GM12878 (cell line): ENCODE data around the gene DOK1. TPM values are rescaled to one million over a fixed set of nuclear protein-coding genes. Genes with fewer than 3 reads are reported as not detected.

ENCODE experiments used
- BHLHE40 ChIP-seq, 2 experiments: fragments of 450-650 bp in 1 of 2; IDR thresholded peaks; 2 replicates each; pipeline ENCODE4 v1.6.1; 2011 to 2017; ENCODE audit warnings: low read depth in 2 of 2, borderline replicate concordance in 1 of 2, improper control_type of control experiment in 1 of 2, low read length in 1 of 2, mild to moderate bottlenecking in 1 of 2
- BMI1 ChIP-seq: fragments of 450-650 bp; IDR thresholded peaks from 2 replicates; pipeline ENCODE4 v1.6.1; 2016; ENCODE audit warnings: mild to moderate bottlenecking, moderate library complexity, borderline replicate concordance
- CBFB ChIP-seq: IDR thresholded peaks from 2 replicates; pipeline ENCODE4 v1.6.1; 2016; ENCODE audit warnings: antibody characterized with exemption, low read depth
- CBX3 ChIP-seq: fragments of 200-600 bp; sonication (generic); IDR thresholded peaks from 2 replicates; pipeline ENCODE4 v1.6.1; 2016; ENCODE audit warnings: low read depth, borderline replicate concordance
- CEBPB ChIP-seq, 2 experiments: fragments of 150-350 bp in 1 of 2; IDR thresholded peaks; 2 replicates each; pipeline ENCODE4 v1.6.1; 2012 to 2014; ENCODE audit warnings: low read depth in 2 of 2, low read length in 2 of 2, borderline replicate concordance in 1 of 2, inconsistent platforms in 1 of 2
- CHD1 ChIP-seq: IDR thresholded peaks from 2 replicates; pipeline ENCODE4 v1.6.1; 2012; ENCODE audit warnings: low read depth, low read length, improper control_type of control experiment
- CHD4 ChIP-seq: fragments of 200-600 bp; sonication (generic); IDR thresholded peaks from 2 replicates; pipeline ENCODE4 v1.6.1; 2016; ENCODE audit warnings: mild to moderate bottlenecking
- CREM ChIP-seq: IDR thresholded peaks from 2 replicates; pipeline ENCODE4 v1.6.1; 2014; ENCODE audit warnings: antibody characterized with exemption, low read depth
- DPF2 ChIP-seq: fragments of 450-650 bp; IDR thresholded peaks from 2 replicates; pipeline ENCODE4 v1.6.1; 2017; ENCODE audit warnings: mild to moderate bottlenecking
- EGR1 ChIP-seq, 2 experiments: IDR thresholded peaks; 1 replicate in 1 of 2; 2 replicates in 1 of 2; pipeline ENCODE4 v1.6.1; 2011 to 2012; ENCODE audit warnings: low read depth in 2 of 2, low read length in 2 of 2, borderline replicate concordance in 1 of 2, mild to moderate bottlenecking in 1 of 2, moderate library complexity in 1 of 2
- IKZF1 ChIP-seq: fragments of 450-650 bp; conservative IDR thresholded peaks from 2 replicates; pipeline ENCODE4 v1.6.1; 2017; ENCODE audit warnings: antibody characterized with exemption, mild to moderate bottlenecking
- MEF2A ChIP-seq: IDR thresholded peaks from 2 replicates; pipeline ENCODE4 v1.6.1; 2011; ENCODE audit warnings: low read depth, mild to moderate bottlenecking, low read length, moderate library complexity; ENCODE audit not compliant: insufficient read depth
- MTA2 ChIP-seq: fragments of 450-650 bp; IDR thresholded peaks from 2 replicates; pipeline ENCODE4 v1.6.1; 2016; ENCODE audit warnings: low read depth, mild to moderate bottlenecking, moderate library complexity
- MTA3 ChIP-seq: IDR thresholded peaks from 2 replicates; pipeline ENCODE4 v1.6.1; 2012; ENCODE audit warnings: low read length, inconsistent platforms, borderline replicate concordance
- MXI1 ChIP-seq: fragments of 150-350 bp; IDR thresholded peaks from 2 replicates; pipeline ENCODE4 v1.6.1; 2011; ENCODE audit warnings: low read depth, mild to moderate bottlenecking, inconsistent platforms, low read length, improper control_type of control experiment
- NBN ChIP-seq: fragments of 450-650 bp; IDR thresholded peaks from 2 replicates; pipeline ENCODE4 v1.6.1; 2016
- NR2C1 ChIP-seq: fragments of 450-650 bp; IDR thresholded peaks from 2 replicates; pipeline ENCODE4 v1.6.1; 2017; ENCODE audit warnings: antibody characterized with exemption, mild to moderate bottlenecking, moderate library complexity
- SPI1 ChIP-seq: IDR thresholded peaks from 2 replicates; pipeline ENCODE4 v1.6.1; 2011; ENCODE audit warnings: low read depth, mild to moderate bottlenecking, low read length, moderate library complexity, borderline replicate concordance; ENCODE audit not compliant: insufficient read depth
- SUZ12 ChIP-seq: fragments of 200-600 bp; sonication (generic); IDR thresholded peaks from one replicate; pipeline ENCODE4 v1.6.1; 2018; ENCODE audit warnings: antibody characterized with exemption, mild to moderate bottlenecking; ENCODE audit not compliant: unreplicated experiment
- TBL1XR1 ChIP-seq: IDR thresholded peaks from 2 replicates; pipeline ENCODE4 v1.6.1; 2012; ENCODE audit warnings: low read depth, low read length, improper control_type of control experiment
- TCF7 ChIP-seq: IDR thresholded peaks from 2 replicates; pipeline ENCODE4 v1.6.1; 2014; ENCODE audit warnings: antibody characterized with exemption, borderline replicate concordance
- ZNF24 ChIP-seq: fragments of 450-650 bp; IDR thresholded peaks from 2 replicates; pipeline ENCODE4 v1.6.1; 2017; ENCODE audit warnings: antibody characterized with exemption, mild to moderate bottlenecking
- polyA plus RNA-seq, 11 experiments: library from polyadenylated mRNA; depleted of rRNA in 4 of 11; unstranded in 6 of 11; stranded (reverse) in 5 of 11; fragments of >200 nt; fragmentation: Nextera tagmentation in 4 of 11; fragmentation: Illumina TruSeq in 1 of 11; extraction: Ambion mirVana in 4 of 11; extraction: Trizol in 1 of 11; gene quantifications; 1 replicate in 1 of 11; 2 replicates in 10 of 11; pipeline versions ENCODE4 v1.2.1 to v1.2.3, GENCODE V29; 2011 to 2016; ENCODE audit warnings: inconsistent platforms in 2 of 11, missing spikeins in 2 of 11, low read depth in 1 of 11
- total RNA-seq, 4 experiments: library from RNA; depleted of rRNA in 3 of 4; stranded (reverse); fragments of >200 nt in 3 of 4; fragmentation: Illumina TruSeq in 1 of 4; extraction: Trizol in 1 of 4; gene quantifications; 2 replicates each; pipeline versions ENCODE4 v1.2.1 to v1.2.3, GENCODE V29; 2013 to 2021
- TF ChIP-seq, protein P1 (sequence below): fragments of 450-650 bp; formaldehyde crosslinking; IDR thresholded peaks from 2 replicates; pipeline ENCODE4 v1.5.0; 2022; ENCODE audit warnings: mild to moderate bottlenecking, missing genetic modification characterization
- TF ChIP-seq, protein P2 (sequence below): fragments of 450-650 bp; IDR thresholded peaks from 2 replicates; pipeline ENCODE4 v1.6.1; 2017; ENCODE audit warnings: antibody characterized with exemption, mild to moderate bottlenecking, moderate library complexity
- TF ChIP-seq, protein P3 (sequence below): IDR thresholded peaks from 2 replicates; pipeline ENCODE4 v1.6.1; 2011; ENCODE audit warnings: borderline replicate concordance, low read depth, mild to moderate bottlenecking, moderate library complexity, low read length; ENCODE audit not compliant: insufficient read depth, poor library complexity, severe bottlenecking

The DOK1 gene
- total and polyA plus RNA-seq, 10 of the 15 experiments (the other 5 are each of a cell fraction or from before 2014, with no cell fraction given) = 1.4 to 104 (median 59.7) TPM

- TF ChIP-seq, protein P1, sequence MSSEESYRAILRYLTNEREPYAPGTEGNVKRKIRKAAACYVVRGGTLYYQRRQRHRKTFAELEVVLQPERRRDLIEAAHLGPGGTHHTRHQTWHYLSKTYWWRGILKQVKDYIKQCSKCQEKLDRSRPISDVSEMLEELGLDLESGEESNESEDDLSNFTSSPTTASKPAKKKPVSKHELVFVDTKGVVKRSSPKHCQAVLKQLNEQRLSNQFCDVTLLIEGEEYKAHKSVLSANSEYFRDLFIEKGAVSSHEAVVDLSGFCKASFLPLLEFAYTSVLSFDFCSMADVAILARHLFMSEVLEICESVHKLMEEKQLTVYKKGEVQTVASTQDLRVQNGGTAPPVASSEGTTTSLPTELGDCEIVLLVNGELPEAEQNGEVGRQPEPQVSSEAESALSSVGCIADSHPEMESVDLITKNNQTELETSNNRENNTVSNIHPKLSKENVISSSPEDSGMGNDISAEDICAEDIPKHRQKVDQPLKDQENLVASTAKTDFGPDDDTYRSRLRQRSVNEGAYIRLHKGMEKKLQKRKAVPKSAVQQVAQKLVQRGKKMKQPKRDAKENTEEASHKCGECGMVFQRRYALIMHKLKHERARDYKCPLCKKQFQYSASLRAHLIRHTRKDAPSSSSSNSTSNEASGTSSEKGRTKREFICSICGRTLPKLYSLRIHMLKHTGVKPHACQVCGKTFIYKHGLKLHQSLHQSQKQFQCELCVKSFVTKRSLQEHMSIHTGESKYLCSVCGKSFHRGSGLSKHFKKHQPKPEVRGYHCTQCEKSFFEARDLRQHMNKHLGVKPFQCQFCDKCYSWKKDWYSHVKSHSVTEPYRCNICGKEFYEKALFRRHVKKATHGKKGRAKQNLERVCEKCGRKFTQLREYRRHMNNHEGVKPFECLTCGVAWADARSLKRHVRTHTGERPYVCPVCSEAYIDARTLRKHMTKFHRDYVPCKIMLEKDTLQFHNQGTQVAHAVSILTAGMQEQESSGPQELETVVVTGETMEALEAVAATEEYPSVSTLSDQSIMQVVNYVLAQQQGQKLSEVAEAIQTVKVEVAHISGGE (CRISPR knock-in tag) = no peak
- TF ChIP-seq SUZ12 (no peak), MTA2 (peak; percentile 57), BMI1 (no peak), ZNF24 (no peak), SPI1 (no peak), NR2C1 (no peak), BHLHE40 (IDR thresholded peaks at IDR 0.05; ENCODE audit: borderline replicate concordance in 1 of 2, low read depth in 2 of 2, low read length in 1 of 2) (no peak), CBX3 (no peak), IKZF1 (no peak), EGR1 (IDR thresholded peaks at IDR 0.05; ENCODE audit: borderline replicate concordance in 1 of 2, low read depth in 2 of 2, low read length in 2 of 2) (no peak), TBL1XR1 (no peak), TCF7 (no peak), DPF2 (peak; percentile 72), CHD1 (no peak), MXI1 (no peak), CREM (peak; percentile 59; the same call in 1 of the 2 replicates), CBFB (no peak), NBN (peak; percentile 65; the same call in 1 of the 2 replicates), CEBPB (IDR thresholded peaks at IDR 0.05; ENCODE audit: borderline replicate concordance in 1 of 2, low read depth in 2 of 2, low read length in 2 of 2) (0 out of 4 replicates have a peak, but pooled peaks of 1 of the 2 experiments have one; percentile 37), CHD4 (no peak), MTA3 (no peak), MEF2A (0 out of 2 replicates have a peak, but pooled peaks have one; percentile 29)
- TF ChIP-seq, protein P2, sequence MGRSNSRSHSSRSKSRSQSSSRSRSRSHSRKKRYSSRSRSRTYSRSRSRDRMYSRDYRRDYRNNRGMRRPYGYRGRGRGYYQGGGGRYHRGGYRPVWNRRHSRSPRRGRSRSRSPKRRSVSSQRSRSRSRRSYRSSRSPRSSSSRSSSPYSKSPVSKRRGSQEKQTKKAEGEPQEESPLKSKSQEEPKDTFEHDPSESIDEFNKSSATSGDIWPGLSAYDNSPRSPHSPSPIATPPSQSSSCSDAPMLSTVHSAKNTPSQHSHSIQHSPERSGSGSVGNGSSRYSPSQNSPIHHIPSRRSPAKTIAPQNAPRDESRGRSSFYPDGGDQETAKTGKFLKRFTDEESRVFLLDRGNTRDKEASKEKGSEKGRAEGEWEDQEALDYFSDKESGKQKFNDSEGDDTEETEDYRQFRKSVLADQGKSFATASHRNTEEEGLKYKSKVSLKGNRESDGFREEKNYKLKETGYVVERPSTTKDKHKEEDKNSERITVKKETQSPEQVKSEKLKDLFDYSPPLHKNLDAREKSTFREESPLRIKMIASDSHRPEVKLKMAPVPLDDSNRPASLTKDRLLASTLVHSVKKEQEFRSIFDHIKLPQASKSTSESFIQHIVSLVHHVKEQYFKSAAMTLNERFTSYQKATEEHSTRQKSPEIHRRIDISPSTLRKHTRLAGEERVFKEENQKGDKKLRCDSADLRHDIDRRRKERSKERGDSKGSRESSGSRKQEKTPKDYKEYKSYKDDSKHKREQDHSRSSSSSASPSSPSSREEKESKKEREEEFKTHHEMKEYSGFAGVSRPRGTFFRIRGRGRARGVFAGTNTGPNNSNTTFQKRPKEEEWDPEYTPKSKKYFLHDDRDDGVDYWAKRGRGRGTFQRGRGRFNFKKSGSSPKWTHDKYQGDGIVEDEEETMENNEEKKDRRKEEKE = no peak
- TF ChIP-seq, protein P3, sequence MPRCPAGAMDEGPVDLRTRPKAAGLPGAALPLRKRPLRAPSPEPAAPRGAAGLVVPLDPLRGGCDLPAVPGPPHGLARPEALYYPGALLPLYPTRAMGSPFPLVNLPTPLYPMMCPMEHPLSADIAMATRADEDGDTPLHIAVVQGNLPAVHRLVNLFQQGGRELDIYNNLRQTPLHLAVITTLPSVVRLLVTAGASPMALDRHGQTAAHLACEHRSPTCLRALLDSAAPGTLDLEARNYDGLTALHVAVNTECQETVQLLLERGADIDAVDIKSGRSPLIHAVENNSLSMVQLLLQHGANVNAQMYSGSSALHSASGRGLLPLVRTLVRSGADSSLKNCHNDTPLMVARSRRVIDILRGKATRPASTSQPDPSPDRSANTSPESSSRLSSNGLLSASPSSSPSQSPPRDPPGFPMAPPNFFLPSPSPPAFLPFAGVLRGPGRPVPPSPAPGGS = no peak
Measured at GRCh38 chr2:74584088-74584645, 29.6 kb downstream of the DOK1 start (continued).
